PC-3 (cell line): ENCODE measurements around the gene VWCE. TPM values are rescaled to one million over a fixed set of nuclear protein-coding genes. Genes with fewer than 3 reads are reported as not detected.
A peak's percentile ranks its signal among the peaks of the same experiment; 100 is the strongest.

Experiments
- ATAC-seq: fragments of 200-7000 bp; cut with Tn5 transposase; 2 replicates; pipeline ENCODE4 v1.9.1; 2020; ENCODE audit warnings: mild to moderate bottlenecking, moderate library complexity
- BruUV-seq: library from RNA; stranded (reverse); fragments of 400-500 nt; replicated peaks from 2 replicates; lab custom pipeline; 2021; lab: Mats Ljungman, UMichigan
- CTCF ChIA-PET: fragments of 300-600 bp; sonication (Branson Sonifier 250); formaldehyde crosslinking; loops from one replicate; lab custom pipeline; 2022; ENCODE audit warnings: antibody characterized with exemption; lab: Charles Lee
- POLR2A ChIA-PET: fragments of 300-600 bp; sonication (Branson Sonifier 250); formaldehyde crosslinking; loops from one replicate; lab custom pipeline; 2022; ENCODE audit warnings: antibody characterized with exemption; ENCODE audit not compliant: unreplicated experiment; lab: Charles Lee
- DNase-seq: peaks from one replicate; pipeline ENCODE4 v3.0.0-alpha.2; 2015
- H2AFZ ChIP-seq: fragments of 300-600 bp; sonication (generic); 2 replicates; pipeline ENCODE4 v1.6.0; 2016; ENCODE audit warnings: antibody characterized with exemption, low read length
- H3F3A ChIP-seq: fragments of 300-600 bp; sonication (generic); one replicate; pipeline ENCODE4 v1.6.0; 2017; ENCODE audit warnings: antibody characterized with exemption, low read length, control low read depth, mild to moderate bottlenecking; ENCODE audit not compliant: unreplicated experiment
- H3K27ac ChIP-seq: fragments of 300-600 bp; sonication (generic); 2 replicates; pipeline ENCODE4 v1.5.1; 2016; ENCODE audit warnings: mild to moderate bottlenecking, low read length
- H3K27me3 ChIP-seq: fragments of 300-600 bp; sonication (generic); 2 replicates; pipeline ENCODE4 v1.6.1; 2016; ENCODE audit warnings: low read length, mixed read lengths
- H3K36me3 ChIP-seq: fragments of 300-600 bp; sonication (generic); 2 replicates; pipeline ENCODE4 v1.6.1; 2016; ENCODE audit warnings: low read depth, mixed run types, low read length, mixed read lengths
- H3K4me1 ChIP-seq: fragments of 300-600 bp; sonication (generic); 2 replicates; pipeline ENCODE4 v1.5.1; 2016; ENCODE audit warnings: low read length; ENCODE audit not compliant: insufficient read depth
- H3K4me2 ChIP-seq: fragments of 300-600 bp; sonication (generic); 2 replicates; pipeline ENCODE4 v1.6.0; 2016; ENCODE audit warnings: low read length
- H3K4me3 ChIP-seq: fragments of 300-600 bp; sonication (generic); 2 replicates; pipeline ENCODE4 v1.5.1; 2016; ENCODE audit warnings: mild to moderate bottlenecking, low read length, mixed read lengths
- H3K79me2 ChIP-seq: fragments of 300-600 bp; sonication (generic); 2 replicates; pipeline ENCODE4 v1.6.1; 2017; ENCODE audit warnings: low read length, mixed read lengths
- H3K9ac ChIP-seq: fragments of 300-600 bp; sonication (generic); 2 replicates; pipeline ENCODE4 v1.6.0; 2016; ENCODE audit warnings: mild to moderate bottlenecking, low read length
- H3K9me2 ChIP-seq: fragments of 300-600 bp; sonication (generic); replicated peaks from 2 replicates; pipeline ENCODE4 v1.6.1; 2016; ENCODE audit warnings: mixed run types, low read length, mixed read lengths
- H3K9me3 ChIP-seq: fragments of 300-600 bp; sonication (generic); 2 replicates; pipeline ENCODE4 v1.6.1; 2016; ENCODE audit warnings: low read length, mixed read lengths
- H4K20me1 ChIP-seq: fragments of 300-600 bp; sonication (generic); 2 replicates; pipeline ENCODE4 v1.6.1; 2016; ENCODE audit warnings: low read length, mixed read lengths
- CTCF ChIP-seq: fragments of 300-600 bp; sonication (generic); conservative IDR thresholded peaks from 2 replicates; pipeline ENCODE4 v1.5.1; 2017; ENCODE audit warnings: antibody characterized with exemption, low read depth, mild to moderate bottlenecking, low read length
- EZH2 ChIP-seq: fragments of 300-600 bp; sonication (generic); IDR thresholded peaks from one replicate; pipeline ENCODE4 v1.6.1; 2017; ENCODE audit warnings: antibody characterized with exemption, mild to moderate bottlenecking, low read length; ENCODE audit not compliant: unreplicated experiment
- EZH2phosphoT487 ChIP-seq: fragments of 300-600 bp; sonication (generic); IDR thresholded peaks from 2 replicates; pipeline ENCODE4 v1.6.1; 2018; ENCODE audit warnings: mild to moderate bottlenecking, antibody characterized with exemption, low read length, borderline replicate concordance
- intact Hi-C: fragments of 100-400 bp; cut with micrococcal nuclease; formaldehyde crosslinking; loops from 2 replicates; pipeline ENCODE4 v1.9.0; 2023
- total RNA-seq: library from RNA; depleted of rRNA; stranded (reverse); fragments of >200 nt; gene quantifications from 2 replicates; pipeline ENCODE4 v1.2.3, GENCODE V29; 2014

VWCE gene
- total RNA-seq, 1 experiment from 2014 or later: 0.15 TPM

GRCh38 chr11:61332281-61332796 lies 37.2 kb upstream of the VWCE start:
- DNase-seq: peak; percentile 26

GRCh38 chr11:61331651-61332050 lies 36.5 kb upstream of the VWCE start:
- Histone ChIP-seq H3K4me1 (peaks cover 30% of the 10 kb centered on the region), H3K36me3 (peaks cover 27% of the 10 kb centered on the region), H3F3A (no peaks in the 10 kb centered on the region), H3K4me3 (peak overlapping the region; percentile 95), H3K79me2 (peaks cover 72% of the 10 kb centered on the region), H3K27ac (no peak overlapping the region), H2AFZ (no peak overlapping the region), H3K9ac (peak overlapping the region; percentile 99), H3K27me3 (no peaks in the 10 kb centered on the region), H3K4me2 (peak overlapping the region; percentile 88), H4K20me1 (peaks cover 24% of the 10 kb centered on the region), H3K9me3 (no peaks in the 10 kb centered on the region), H3K9me2 (no peaks in the 10 kb centered on the region)
- intact Hi-C loops: loop anchor here (10.0 kb wide), 1 partner anchor 77 kb away; no protein-coding TSS in a partner anchor
- ATAC-seq: no peak
- TF ChIP-seq CTCF: no peak
- POLR2A ChIA-PET: interaction anchor here (0.6 kb wide), 3 partner anchors 55 to 358 kb away, joined by 3 to 5 read pairs (median 4); partner anchors contain the start of gene TMEM216
- no TSS peak for BruUV-seq
- CTCF ChIA-PET: no interaction called here
- DNase-seq: no peak

More at GRCh38 chr11:61332281-61332796, 37.2 kb upstream of the VWCE start:
- peak overlapping the region; percentile 42 for H3K27ac ChIP-seq
- no peaks in the 10 kb centered on the region for H3F3A ChIP-seq
- H3K27me3 ChIP-seq: no peaks in the 10 kb centered on the region
- peaks cover 20% of the 10 kb centered on the region for H3K36me3 ChIP-seq
- peaks cover 30% of the 10 kb centered on the region for H3K4me1 ChIP-seq
- H3K79me2 ChIP-seq: peaks cover 65% of the 10 kb centered on the region
- CTCF ChIA-PET: no interaction called here
- POLR2A ChIA-PET: interaction anchor here (0.6 kb wide), 1 partner anchor 358 kb away, joined by 3 read pairs; no protein-coding TSS in a partner anchor
- peak overlapping the region; percentile 64 for H2AFZ ChIP-seq
- peak overlapping the region; percentile 88 for H3K4me2 ChIP-seq
- peak; percentile 16; the same call in 1 of the 2 replicates for ATAC-seq
- BruUV-seq: no TSS peak
- no peaks in the 10 kb centered on the region for H3K9me3 ChIP-seq
- intact Hi-C loops: loop anchor here (10.0 kb wide), 1 partner anchor 78 kb away; no protein-coding TSS in a partner anchor
- TF ChIP-seq EZH2: no peak
- no peak for TF ChIP-seq CTCF
- no peak for TF ChIP-seq EZH2phosphoT487
- peak overlapping the region; percentile 99 for H3K9ac ChIP-seq
- peaks cover 24% of the 10 kb centered on the region for H4K20me1 ChIP-seq
- peak overlapping the region; percentile 95 for H3K4me3 ChIP-seq
- no peaks in the 10 kb centered on the region for H3K9me2 ChIP-seq

GRCh38 chr11:61329871-61330270 lies 34.8 kb upstream of the VWCE start:
- Histone ChIP-seq H3K9me2 (no peaks in the 10 kb centered on the region), H3K4me3 (no peak overlapping the region), H3K4me1 (peaks cover 26% of the 10 kb centered on the region), H3K9me3 (no peaks in the 10 kb centered on the region), H3K27ac (no peak overlapping the region), H3K9ac (no peak overlapping the region), H4K20me1 (peaks cover 24% of the 10 kb centered on the region), H3K27me3 (no peaks in the 10 kb centered on the region), H3K79me2 (peaks cover 88% of the 10 kb centered on the region), H3K36me3 (peaks cover 43% of the 10 kb centered on the region), H3K4me2 (no peak overlapping the region), H3F3A (no peaks in the 10 kb centered on the region), H2AFZ (no peak overlapping the region)
- TF ChIP-seq CTCF: no peak
- TF ChIP-seq EZH2: no peak
- TF ChIP-seq EZH2phosphoT487: no peak
- CTCF ChIA-PET: no interaction called here
- POLR2A ChIA-PET: no interaction called here
- ATAC-seq (no peak), DNase-seq (no peak)
- intact Hi-C loops: loop anchor here (10.0 kb wide), 1 partner anchor 75 kb away; no protein-coding TSS in a partner anchor
- no TSS peak for BruUV-seq
